BLaER1 treated with 17β-estradiol and CSF1 and Interleukin-3, amounts not matched to agents 10 nM and 100 nM (cell line): ENCODE results near the gene DLGAP4.

Source experiments
- H3K27ac ChIP-seq, 11 experiments: shearing (Covaris generic); formaldehyde crosslinking; 2 replicates each; pipeline ENCODE4 v1.8.1; 2022
- H3K27me3 ChIP-seq, 11 experiments: shearing (Covaris generic); formaldehyde crosslinking; 2 replicates each; pipeline ENCODE4 v1.8.1; 2022
- H3K36me3 ChIP-seq, 11 experiments: shearing (Covaris generic); formaldehyde crosslinking; 2 replicates each; pipeline ENCODE4 v1.8.1; 2022
- H3K4me1 ChIP-seq, 10 experiments: shearing (Covaris generic); formaldehyde crosslinking; 2 replicates each; pipeline ENCODE4 v1.8.1; 2022
- H3K4me2 ChIP-seq, 11 experiments: shearing (Covaris generic); formaldehyde crosslinking; 2 replicates each; pipeline ENCODE4 v1.8.1; 2022
- H3K4me3 ChIP-seq, 10 experiments: shearing (Covaris generic); formaldehyde crosslinking; 2 replicates each; pipeline ENCODE4 v1.8.1; 2022
- H3K9ac ChIP-seq, 11 experiments: shearing (Covaris generic); formaldehyde crosslinking; 2 replicates each; pipeline ENCODE4 v1.8.1; 2022
- H3K9me3 ChIP-seq, 11 experiments: shearing (Covaris generic); formaldehyde crosslinking; replicated peaks in 1 of 11; 2 replicates each; pipeline ENCODE4 v1.8.1; 2022
- H4K20me1 ChIP-seq, 11 experiments: shearing (Covaris generic); formaldehyde crosslinking; 2 replicates each; pipeline ENCODE4 v1.8.1; 2022
- Cebpa-rat ChIP-seq, 11 experiments: shearing (Covaris generic); IDR thresholded peaks; 2 replicates each; pipeline ENCODE4 v1.8.1; 2022

Gene DLGAP4

GRCh38 chr20:36319356-36320260 is 13.5 kb downstream of the DLGAP4 start:
- Histone ChIP-seq H3K4me2 (no peak overlapping the region), H3K27me3 (no peaks in the 10 kb centered on the region), H4K20me1 (peaks cover 0 to 14% (median 0%) of the 10 kb centered on the region in 11 experiments; a peak in 3 of 22 replicates), H3K4me1 (no peaks in the 10 kb centered on the region), H3K4me3 (no peak overlapping the region), H3K9ac (no peak overlapping the region), H3K27ac (no peak overlapping the region), H3K9me3 (peaks cover 0 to 8% (median 0%) of the 10 kb centered on the region in 11 experiments; a peak in 1 of 22 replicates), H3K36me3 (no peaks in the 10 kb centered on the region)
- TF ChIP-seq Cebpa-rat (IDR thresholded peaks at IDR 0.05): no peak

- no peaks in the 10 kb centered on the region for H3K36me3 ChIP-seq
- H3K9ac ChIP-seq: no peak overlapping the region
- no peak overlapping the region for H3K27ac ChIP-seq
- no peak for TF ChIP-seq Cebpa-rat (IDR thresholded peaks at IDR 0.05)
- H3K4me2 ChIP-seq: no peak overlapping the region
- H3K9me3 ChIP-seq: peaks cover 0 to 16% (median 0%) of the 10 kb centered on the region in 11 experiments; a peak in 5 of 22 replicates
- H3K27me3 ChIP-seq: no peaks in the 10 kb centered on the region
- peaks cover 0 to 14% (median 0%) of the 10 kb centered on the region in 11 experiments; a peak in 3 of 22 replicates for H4K20me1 ChIP-seq
- no peak overlapping the region for H3K4me3 ChIP-seq
- H3K4me1 ChIP-seq: no peaks in the 10 kb centered on the region
These were observed 14.2 kb downstream of the DLGAP4 start for GRCh38 chr20:36320261-36320897.

GRCh38 chr20:36320898-36321695 is 15.0 kb downstream of the DLGAP4 start:
- no peaks in the 10 kb centered on the region for H3K27me3 ChIP-seq
- TF ChIP-seq Cebpa-rat (IDR thresholded peaks at IDR 0.05): no peak

GRCh38 chr20:36322131-36322530 is 16.0 kb downstream of the DLGAP4 start:
- H3K36me3 ChIP-seq: no peaks in the 10 kb centered on the region
- no peak overlapping the region for H3K27ac ChIP-seq
- no peaks in the 10 kb centered on the region for H4K20me1 ChIP-seq
- no peak for TF ChIP-seq Cebpa-rat (IDR thresholded peaks at IDR 0.05)
- H3K9ac ChIP-seq: no peak overlapping the region
- no peaks in the 10 kb centered on the region for H3K4me1 ChIP-seq
- peaks cover 0 to 28% (median 8%) of the 10 kb centered on the region in 11 experiments; a peak in 9 of 22 replicates for H3K9me3 ChIP-seq
- H3K27me3 ChIP-seq: no peaks in the 10 kb centered on the region
- no peak overlapping the region for H3K4me2 ChIP-seq
- no peak overlapping the region for H3K4me3 ChIP-seq

More at GRCh38 chr20:36320898-36321695, 15.0 kb downstream of the DLGAP4 start:
- Histone ChIP-seq H3K4me2 (no peak overlapping the region), H3K36me3 (no peaks in the 10 kb centered on the region), H3K9me3 (peaks cover 0 to 23% (median 4%) of the 10 kb centered on the region in 11 experiments; a peak in 5 of 22 replicates), H3K4me3 (no peak overlapping the region), H3K9ac (no peak overlapping the region), H3K4me1 (no peaks in the 10 kb centered on the region), H3K27ac (no peak overlapping the region), H4K20me1 (peaks cover 0 to 7% (median 0%) of the 10 kb centered on the region in 11 experiments; a peak in 2 of 22 replicates)

- no peak for TF ChIP-seq Cebpa-rat (IDR thresholded peaks at IDR 0.05)
- H4K20me1 ChIP-seq: peaks cover 0 to 15% (median 0%) of the 10 kb centered on the region in 11 experiments; a peak in 2 of 22 replicates
- no peaks in the 10 kb centered on the region for H3K4me1 ChIP-seq
- H3K27me3 ChIP-seq: no peaks in the 10 kb centered on the region
- no peak overlapping the region for H3K27ac ChIP-seq
- H3K4me2 ChIP-seq: no peak overlapping the region
- no peak overlapping the region for H3K9ac ChIP-seq
- peaks cover 0 to 16% (median 8%) of the 10 kb centered on the region in 11 experiments; a peak in 9 of 22 replicates for H3K9me3 ChIP-seq
- H3K36me3 ChIP-seq: no peaks in the 10 kb centered on the region
- no peak overlapping the region for H3K4me3 ChIP-seq
These were observed 24.0 kb downstream of the DLGAP4 start for GRCh38 chr20:36330091-36330490.

- H4K20me1 ChIP-seq: peaks cover 0 to 19% (median 0%) of the 10 kb centered on the region in 11 experiments; a peak in 2 of 22 replicates
- no peak for TF ChIP-seq Cebpa-rat (IDR thresholded peaks at IDR 0.05)
- no peak overlapping the region for H3K9ac ChIP-seq
- no peak overlapping the region for H3K4me2 ChIP-seq
- H3K36me3 ChIP-seq: no peaks in the 10 kb centered on the region
- no peaks in the 10 kb centered on the region for H3K27me3 ChIP-seq
- no peak overlapping the region for H3K27ac ChIP-seq
- peaks cover 0 to 7% (median 4%) of the 10 kb centered on the region in 11 experiments; a peak in 7 of 22 replicates for H3K9me3 ChIP-seq
- peaks cover 0 to 4% (median 0%) of the 10 kb centered on the region in 10 experiments; a peak in 3 of 20 replicates for H3K4me1 ChIP-seq
- no peak overlapping the region for H3K4me3 ChIP-seq
These were observed 25.1 kb downstream of the DLGAP4 start for GRCh38 chr20:36331209-36331608.

GRCh38 chr20:36333841-36334240 is 27.7 kb downstream of the DLGAP4 start:
- no peaks in the 10 kb centered on the region for H3K27me3 ChIP-seq
- no peak overlapping the region for H3K9ac ChIP-seq
- TF ChIP-seq Cebpa-rat (IDR thresholded peaks at IDR 0.05): no peak
- no peaks in the 10 kb centered on the region for H3K36me3 ChIP-seq
- H3K4me3 ChIP-seq: no peak overlapping the region
- H3K27ac ChIP-seq: no peak overlapping the region
- no peaks in the 10 kb centered on the region for H3K9me3 ChIP-seq
- H4K20me1 ChIP-seq: peaks cover 0 to 22% (median 0%) of the 10 kb centered on the region in 11 experiments; a peak in 3 of 22 replicates
- H3K4me2 ChIP-seq: no peak overlapping the region
- H3K4me1 ChIP-seq: peaks cover 5 to 19% (median 10%) of the 10 kb centered on the region in 10 experiments; a peak in 11 of 20 replicates

GRCh38 chr20:36334281-36335205 is 28.4 kb downstream of the DLGAP4 start:
- Histone ChIP-seq H3K9me3 (no peaks in the 10 kb centered on the region), H3K4me2 (no peak overlapping the region), H3K36me3 (no peaks in the 10 kb centered on the region), H4K20me1 (peaks cover 0 to 27% (median 0%) of the 10 kb centered on the region in 11 experiments; a peak in 5 of 22 replicates), H3K4me3 (no peak overlapping the region), H3K27me3 (no peaks in the 10 kb centered on the region), H3K9ac (no peak overlapping the region), H3K4me1 (peaks cover 5 to 19% (median 10%) of the 10 kb centered on the region in 10 experiments; a peak in 11 of 20 replicates), H3K27ac (no peak overlapping the region)
- no peak for TF ChIP-seq Cebpa-rat (IDR thresholded peaks at IDR 0.05)
